ENCODE data around the gene LILRA6.
"Not testable (repeated sequence)": the region's sequence is repeated elsewhere in the genome, so short reads cannot be mapped to it uniquely, and the experiment has no call there.

The LILRA6 gene

GRCh38 chr19:54229146-54229545, 13.4 kb downstream of the LILRA6 start:
- no peak for DNase-seq

GRCh38 chr19:54224619-54225018, 18.0 kb downstream of the LILRA6 start:
- not testable (repeated sequence) for DNase-seq

GRCh38 chr19:54223937-54224281, 18.7 kb downstream of the LILRA6 start:
- DNase-seq = not testable (repeated sequence)

- not testable (repeated sequence) for DNase-seq
Measured at GRCh38 chr19:54223277-54223936, 19.2 kb downstream of the LILRA6 start.

- DNase-seq = not testable (repeated sequence)
Measured at GRCh38 chr19:54222474-54223276, 19.9 kb downstream of the LILRA6 start, which contains the start of gene LILRB3. TSS of gene LILRB3 (minus strand) at chr19:54223007. CDS start at chr19:54222976, 31 bp downstream.

- not testable (repeated sequence) for DNase-seq
Measured at GRCh38 chr19:54221947-54222346, 20.6 kb downstream of the LILRA6 start.

GRCh38 chr19:54219702-54220101, 22.9 kb downstream of the LILRA6 start:
- DNase-seq = not testable (repeated sequence)

- DNase-seq = no peak
Measured at GRCh38 chr19:54218960-54219661, 23.5 kb downstream of the LILRA6 start.

- no peak for DNase-seq
Measured at GRCh38 chr19:54218259-54218658, 24.3 kb downstream of the LILRA6 start.

GRCh38 chr19:54217517-54218247, 24.9 kb downstream of the LILRA6 start:
- DNase-seq = not testable (repeated sequence)

- no peak for DNase-seq
Measured at GRCh38 chr19:54216869-54217268, 25.7 kb downstream of the LILRA6 start.

- DNase-seq = not testable (repeated sequence)
Measured at GRCh38 chr19:54214734-54215133, 27.9 kb downstream of the LILRA6 start.

GRCh38 chr19:54214217-54214616, 28.4 kb downstream of the LILRA6 start:
- not testable (repeated sequence) for DNase-seq

- DNase-seq = no peak
Measured at GRCh38 chr19:54211235-54211634, 31.4 kb downstream of the LILRA6 start.

GRCh38 chr19:54209811-54210494, 32.6 kb downstream of the LILRA6 start:
- no peak for DNase-seq

GRCh38 chr19:54209058-54209810, 33.4 kb downstream of the LILRA6 start:
- no peak for DNase-seq

- DNase-seq = no peak
Measured at GRCh38 chr19:54208784-54209057, 33.9 kb downstream of the LILRA6 start.

GRCh38 chr19:54207983-54208783, 34.4 kb downstream of the LILRA6 start:
- DNase-seq = peak; percentile 50

GRCh38 chr19:54207676-54207982, 35.0 kb downstream of the LILRA6 start:
- no peak for DNase-seq

- DNase-seq = not testable (repeated sequence)
Measured at GRCh38 chr19:54207193-54207592, 35.4 kb downstream of the LILRA6 start.

GRCh38 chr19:54206831-54207177, 35.8 kb downstream of the LILRA6 start:
- no peak for DNase-seq
